GM12878 (cell line): ENCODE measurements around the gene MS4A6E. TPM values are rescaled to one million over a fixed set of nuclear protein-coding genes. Genes with fewer than 3 reads are reported as not detected.
A peak's percentile ranks its signal among the peaks of the same experiment; 100 is the strongest.

Experiments
- BACH1 ChIP-seq: fragments of 450-650 bp; IDR thresholded peaks from 2 replicates; pipeline ENCODE4 v1.6.1; 2017; ENCODE audit warnings: mild to moderate bottlenecking, borderline replicate concordance
- CHD4 ChIP-seq: fragments of 200-600 bp; sonication (generic); IDR thresholded peaks from 2 replicates; pipeline ENCODE4 v1.6.1; 2016; ENCODE audit warnings: mild to moderate bottlenecking
- CREB1 ChIP-seq: IDR thresholded peaks from 2 replicates; pipeline ENCODE4 v1.6.1; 2012; ENCODE audit warnings: low read depth, mild to moderate bottlenecking, inconsistent platforms
- EZH2 ChIP-seq: IDR thresholded peaks from 2 replicates; pipeline ENCODE4 v1.6.1; 2012; ENCODE audit warnings: low read depth, mild to moderate bottlenecking, control low read depth, inconsistent platforms, low read length, borderline replicate concordance; ENCODE audit not compliant: control insufficient read depth
- KDM1A ChIP-seq: fragments of 200-600 bp; sonication (generic); IDR thresholded peaks from 2 replicates; pipeline ENCODE4 v1.6.1; 2016; ENCODE audit warnings: borderline replicate concordance
- MEF2A ChIP-seq: IDR thresholded peaks from 2 replicates; pipeline ENCODE4 v1.6.1; 2011; ENCODE audit warnings: low read depth, mild to moderate bottlenecking, low read length, moderate library complexity; ENCODE audit not compliant: insufficient read depth
- MXI1 ChIP-seq: fragments of 150-350 bp; IDR thresholded peaks from 2 replicates; pipeline ENCODE4 v1.6.1; 2011; ENCODE audit warnings: low read depth, mild to moderate bottlenecking, inconsistent platforms, low read length, improper control_type of control experiment
- MYB ChIP-seq: fragments of 150-350 bp; IDR thresholded peaks from 2 replicates; pipeline ENCODE4 v1.6.1; 2014; ENCODE audit warnings: mild to moderate bottlenecking, low read depth, low read length, borderline replicate concordance
- NFIC ChIP-seq: IDR thresholded peaks from 2 replicates; pipeline ENCODE4 v1.6.1; 2012; ENCODE audit warnings: low read depth, mild to moderate bottlenecking, inconsistent platforms, low read length, moderate library complexity
- NR2C2 ChIP-seq: IDR thresholded peaks from 2 replicates; pipeline ENCODE4 v1.6.1; 2011; ENCODE audit warnings: borderline replicate concordance, low read depth; ENCODE audit not compliant: control insufficient read depth, insufficient read length
- NR2F1 ChIP-seq: fragments of 450-650 bp; conservative IDR thresholded peaks from 2 replicates; pipeline ENCODE4 v1.6.1; 2017; ENCODE audit warnings: mild to moderate bottlenecking
- SUPT20H ChIP-seq: IDR thresholded peaks from 2 replicates; pipeline ENCODE4 v1.6.1; 2011; ENCODE audit warnings: low read depth, mild to moderate bottlenecking, low read length, moderate library complexity, borderline replicate concordance; ENCODE audit not compliant: control insufficient read depth
- YY1 ChIP-seq: IDR thresholded peaks from 2 replicates; pipeline ENCODE4 v1.6.1; 2011; ENCODE audit warnings: low read depth, mild to moderate bottlenecking, low read length
- ZNF274 ChIP-seq: IDR thresholded peaks from one replicate; pipeline ENCODE4 v1.8.0; 2011; ENCODE audit not compliant: insufficient read length, insufficient read depth
- polyA plus RNA-seq, 11 experiments: library from polyadenylated mRNA; depleted of rRNA in 4 of 11; unstranded in 6 of 11; stranded (reverse) in 5 of 11; fragments of >200 nt; fragmentation: Nextera tagmentation in 4 of 11; fragmentation: Illumina TruSeq in 1 of 11; extraction: Ambion mirVana in 4 of 11; extraction: Trizol in 1 of 11; gene quantifications; 1 replicate in 1 of 11; 2 replicates in 10 of 11; pipeline versions ENCODE4 v1.2.1 to v1.2.3, GENCODE V29; 2011 to 2016; ENCODE audit warnings: inconsistent platforms in 2 of 11, missing spikeins in 2 of 11, low read depth in 1 of 11
- total RNA-seq, 4 experiments: library from RNA; depleted of rRNA in 3 of 4; stranded (reverse); fragments of >200 nt in 3 of 4; fragmentation: Illumina TruSeq in 1 of 4; extraction: Trizol in 1 of 4; gene quantifications; 2 replicates each; pipeline versions ENCODE4 v1.2.1 to v1.2.3, GENCODE V29; 2013 to 2021
- TF ChIP-seq, protein P1 (sequence below): fragments of 450-650 bp; formaldehyde crosslinking; IDR thresholded peaks from 2 replicates; pipeline ENCODE4 v1.4.0; 2020; ENCODE audit warnings: mild to moderate bottlenecking, moderate library complexity
- TF ChIP-seq, protein P2 (sequence below): fragments of 450-650 bp; IDR thresholded peaks from 2 replicates; pipeline ENCODE4 v1.6.1; 2018; ENCODE audit warnings: borderline replicate concordance, mild to moderate bottlenecking; ENCODE audit not compliant: partially characterized antibody
- TF ChIP-seq, protein P3 (sequence below): fragments of 450-650 bp; IDR thresholded peaks from 2 replicates; pipeline ENCODE4 v1.6.1; 2016; ENCODE audit warnings: mild to moderate bottlenecking
- TF ChIP-seq, protein P4 (sequence below): IDR thresholded peaks from 2 replicates; pipeline ENCODE4 v1.6.1; 2011; ENCODE audit warnings: low read depth, mild to moderate bottlenecking, low read length, moderate library complexity, borderline replicate concordance; ENCODE audit errors: extremely low read depth
- TF ChIP-seq, protein P5 (sequence below): fragments of 450-650 bp; IDR thresholded peaks from 2 replicates; pipeline ENCODE4 v1.6.1; 2014; ENCODE audit warnings: mild to moderate bottlenecking

The MS4A6E gene
- total and polyA plus RNA-seq, 10 of the 15 experiments (the other 5 are each of a cell fraction or from before 2014, with no cell fraction given) = 0.14 to 0.86 (median 0.47) TPM; not detected in 5

DNA sequence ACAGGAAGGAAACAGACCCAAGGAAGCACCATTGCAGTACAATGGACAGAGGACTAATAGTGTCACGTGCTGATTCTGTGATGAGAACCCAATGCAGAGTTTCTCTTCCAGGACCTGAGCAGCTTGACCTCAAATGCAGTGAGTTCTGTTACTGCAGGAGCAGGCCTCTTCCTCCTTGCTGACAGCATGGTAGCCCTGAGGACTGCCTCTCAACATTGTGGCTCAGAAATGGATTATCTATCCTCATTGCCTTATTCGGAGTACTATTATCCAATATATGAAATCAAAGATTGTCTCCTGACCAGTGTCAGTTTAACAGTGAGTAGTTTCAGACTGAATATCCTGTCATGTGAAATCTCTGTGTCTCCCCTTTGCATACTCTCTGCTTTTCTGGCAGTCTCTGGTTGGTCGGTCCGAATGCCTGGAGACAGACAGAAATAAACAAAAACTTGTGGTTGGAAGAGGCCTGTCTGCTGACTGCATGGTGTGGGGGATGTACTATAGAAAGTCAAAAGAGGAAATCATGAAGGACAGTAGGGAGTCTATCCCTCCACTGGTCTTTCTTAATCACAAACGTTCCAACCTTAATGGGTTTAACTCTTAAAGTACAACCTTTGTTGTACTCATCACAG is 62.3 kb downstream of the MS4A6E start (continued):
- TF ChIP-seq MEF2A = peak; percentile 81
- TF ChIP-seq NR2F1 = no peak
- TF ChIP-seq, protein P1, sequence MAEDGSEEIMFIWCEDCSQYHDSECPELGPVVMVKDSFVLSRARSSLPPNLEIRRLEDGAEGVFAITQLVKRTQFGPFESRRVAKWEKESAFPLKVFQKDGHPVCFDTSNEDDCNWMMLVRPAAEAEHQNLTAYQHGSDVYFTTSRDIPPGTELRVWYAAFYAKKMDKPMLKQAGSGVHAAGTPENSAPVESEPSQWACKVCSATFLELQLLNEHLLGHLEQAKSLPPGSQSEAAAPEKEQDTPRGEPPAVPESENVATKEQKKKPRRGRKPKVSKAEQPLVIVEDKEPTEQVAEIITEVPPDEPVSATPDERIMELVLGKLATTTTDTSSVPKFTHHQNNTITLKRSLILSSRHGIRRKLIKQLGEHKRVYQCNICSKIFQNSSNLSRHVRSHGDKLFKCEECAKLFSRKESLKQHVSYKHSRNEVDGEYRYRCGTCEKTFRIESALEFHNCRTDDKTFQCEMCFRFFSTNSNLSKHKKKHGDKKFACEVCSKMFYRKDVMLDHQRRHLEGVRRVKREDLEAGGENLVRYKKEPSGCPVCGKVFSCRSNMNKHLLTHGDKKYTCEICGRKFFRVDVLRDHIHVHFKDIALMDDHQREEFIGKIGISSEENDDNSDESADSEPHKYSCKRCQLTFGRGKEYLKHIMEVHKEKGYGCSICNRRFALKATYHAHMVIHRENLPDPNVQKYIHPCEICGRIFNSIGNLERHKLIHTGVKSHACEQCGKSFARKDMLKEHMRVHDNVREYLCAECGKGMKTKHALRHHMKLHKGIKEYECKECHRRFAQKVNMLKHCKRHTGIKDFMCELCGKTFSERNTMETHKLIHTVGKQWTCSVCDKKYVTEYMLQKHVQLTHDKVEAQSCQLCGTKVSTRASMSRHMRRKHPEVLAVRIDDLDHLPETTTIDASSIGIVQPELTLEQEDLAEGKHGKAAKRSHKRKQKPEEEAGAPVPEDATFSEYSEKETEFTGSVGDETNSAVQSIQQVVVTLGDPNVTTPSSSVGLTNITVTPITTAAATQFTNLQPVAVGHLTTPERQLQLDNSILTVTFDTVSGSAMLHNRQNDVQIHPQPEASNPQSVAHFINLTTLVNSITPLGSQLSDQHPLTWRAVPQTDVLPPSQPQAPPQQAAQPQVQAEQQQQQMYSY = no peak
- TF ChIP-seq EZH2 = no peak
- TF ChIP-seq MXI1 = peak; percentile 63; the same call in 1 of the 2 replicates
- TF ChIP-seq, protein P2, sequence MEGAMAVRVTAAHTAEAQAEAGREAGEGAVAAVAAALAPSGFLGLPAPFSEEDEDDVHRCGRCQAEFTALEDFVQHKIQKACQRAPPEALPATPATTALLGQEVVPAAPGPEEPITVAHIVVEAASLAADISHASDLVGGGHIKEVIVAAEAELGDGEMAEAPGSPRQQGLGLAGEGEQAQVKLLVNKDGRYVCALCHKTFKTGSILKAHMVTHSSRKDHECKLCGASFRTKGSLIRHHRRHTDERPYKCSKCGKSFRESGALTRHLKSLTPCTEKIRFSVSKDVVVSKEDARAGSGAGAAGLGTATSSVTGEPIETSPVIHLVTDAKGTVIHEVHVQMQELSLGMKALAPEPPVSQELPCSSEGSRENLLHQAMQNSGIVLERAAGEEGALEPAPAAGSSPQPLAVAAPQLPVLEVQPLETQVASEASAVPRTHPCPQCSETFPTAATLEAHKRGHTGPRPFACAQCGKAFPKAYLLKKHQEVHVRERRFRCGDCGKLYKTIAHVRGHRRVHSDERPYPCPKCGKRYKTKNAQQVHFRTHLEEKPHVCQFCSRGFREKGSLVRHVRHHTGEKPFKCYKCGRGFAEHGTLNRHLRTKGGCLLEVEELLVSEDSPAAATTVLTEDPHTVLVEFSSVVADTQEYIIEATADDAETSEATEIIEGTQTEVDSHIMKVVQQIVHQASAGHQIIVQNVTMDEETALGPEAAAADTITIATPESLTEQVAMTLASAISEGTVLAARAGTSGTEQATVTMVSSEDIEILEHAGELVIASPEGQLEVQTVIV = no peak
- TF ChIP-seq NFIC = no peak; the same call in 1 of the 2 replicates
- no peak for TF ChIP-seq ZNF274
- TF ChIP-seq CHD4 = no peak
- TF ChIP-seq MYB = peak; percentile 69; the same call in 1 of the 2 replicates
- TF ChIP-seq KDM1A = no peak
- TF ChIP-seq YY1 = no peak
- no peak for TF ChIP-seq NR2C2
- TF ChIP-seq, protein P3, sequence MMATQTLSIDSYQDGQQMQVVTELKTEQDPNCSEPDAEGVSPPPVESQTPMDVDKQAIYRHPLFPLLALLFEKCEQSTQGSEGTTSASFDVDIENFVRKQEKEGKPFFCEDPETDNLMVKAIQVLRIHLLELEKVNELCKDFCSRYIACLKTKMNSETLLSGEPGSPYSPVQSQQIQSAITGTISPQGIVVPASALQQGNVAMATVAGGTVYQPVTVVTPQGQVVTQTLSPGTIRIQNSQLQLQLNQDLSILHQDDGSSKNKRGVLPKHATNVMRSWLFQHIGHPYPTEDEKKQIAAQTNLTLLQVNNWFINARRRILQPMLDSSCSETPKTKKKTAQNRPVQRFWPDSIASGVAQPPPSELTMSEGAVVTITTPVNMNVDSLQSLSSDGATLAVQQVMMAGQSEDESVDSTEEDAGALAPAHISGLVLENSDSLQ = peak; percentile 79
- TF ChIP-seq SUPT20H = no peak
- TF ChIP-seq BACH1 = no peak
- TF ChIP-seq, protein P4, sequence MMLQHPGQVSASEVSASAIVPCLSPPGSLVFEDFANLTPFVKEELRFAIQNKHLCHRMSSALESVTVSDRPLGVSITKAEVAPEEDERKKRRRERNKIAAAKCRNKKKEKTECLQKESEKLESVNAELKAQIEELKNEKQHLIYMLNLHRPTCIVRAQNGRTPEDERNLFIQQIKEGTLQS = 0 out of 2 replicates have a peak, but pooled peaks have one; percentile 3
- TF ChIP-seq, protein P5, sequence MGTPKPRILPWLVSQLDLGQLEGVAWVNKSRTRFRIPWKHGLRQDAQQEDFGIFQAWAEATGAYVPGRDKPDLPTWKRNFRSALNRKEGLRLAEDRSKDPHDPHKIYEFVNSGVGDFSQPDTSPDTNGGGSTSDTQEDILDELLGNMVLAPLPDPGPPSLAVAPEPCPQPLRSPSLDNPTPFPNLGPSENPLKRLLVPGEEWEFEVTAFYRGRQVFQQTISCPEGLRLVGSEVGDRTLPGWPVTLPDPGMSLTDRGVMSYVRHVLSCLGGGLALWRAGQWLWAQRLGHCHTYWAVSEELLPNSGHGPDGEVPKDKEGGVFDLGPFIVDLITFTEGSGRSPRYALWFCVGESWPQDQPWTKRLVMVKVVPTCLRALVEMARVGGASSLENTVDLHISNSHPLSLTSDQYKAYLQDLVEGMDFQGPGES = no peak
- 0 out of 2 replicates have a peak, but pooled peaks have one; percentile 21 for TF ChIP-seq CREB1
